GM21360 (cell line): ENCODE measurements around the gene NGRN.

Experiments used
- ATAC-seq: cut with Tn5 transposase; IDR thresholded peaks from one replicate; pipeline ENCODE4 v1.9.1; 2021; ENCODE audit warnings: mild to moderate bottlenecking, moderate library complexity; ENCODE audit not compliant: unreplicated experiment

Gene NGRN, protein sequence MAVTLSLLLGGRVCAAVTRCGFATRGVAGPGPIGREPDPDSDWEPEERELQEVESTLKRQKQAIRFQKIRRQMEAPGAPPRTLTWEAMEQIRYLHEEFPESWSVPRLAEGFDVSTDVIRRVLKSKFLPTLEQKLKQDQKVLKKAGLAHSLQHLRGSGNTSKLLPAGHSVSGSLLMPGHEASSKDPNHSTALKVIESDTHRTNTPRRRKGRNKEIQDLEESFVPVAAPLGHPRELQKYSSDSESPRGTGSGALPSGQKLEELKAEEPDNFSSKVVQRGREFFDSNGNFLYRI

DNA sequence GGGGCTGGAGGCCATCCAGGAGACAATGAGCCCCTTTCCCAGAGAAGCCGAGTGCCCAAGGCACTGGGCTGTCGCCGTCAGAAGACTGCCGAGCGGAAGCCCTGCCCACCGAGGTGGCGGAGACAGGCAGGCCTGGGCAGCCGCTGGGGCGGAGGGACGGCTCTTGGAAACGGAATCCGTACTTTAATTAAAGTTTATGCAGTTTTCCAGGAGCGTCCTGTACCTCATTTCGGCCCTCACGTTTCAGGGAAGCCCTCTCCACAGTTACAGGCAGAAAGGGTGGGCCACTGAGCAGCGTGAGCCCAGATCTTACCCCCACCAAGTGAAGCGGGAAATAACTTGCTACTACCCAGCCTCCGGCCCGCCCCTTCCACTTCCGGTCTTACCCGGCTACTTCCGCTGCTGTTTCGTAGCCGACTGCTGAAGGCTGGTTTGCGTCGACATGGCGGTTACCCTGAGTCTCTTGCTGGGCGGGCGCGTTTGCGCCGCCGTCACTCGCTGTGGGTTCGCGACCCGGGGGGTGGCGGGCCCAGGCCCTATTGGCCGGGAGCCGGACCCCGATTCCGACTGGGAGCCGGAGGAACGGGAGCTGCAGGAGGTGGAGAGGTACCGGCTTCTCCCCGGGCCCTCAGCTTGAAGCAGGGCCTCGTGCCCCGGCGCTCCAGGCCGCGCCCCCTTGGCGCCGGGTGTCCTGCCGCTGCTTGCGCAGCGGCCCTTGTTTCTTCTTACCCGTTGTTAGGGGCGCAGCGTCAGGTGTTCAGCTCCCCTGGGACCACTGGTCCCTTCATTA is at the start of gene NGRN:
Gene NGRN, plus strand, starts transcription at position 402 of the 790 bp plus-strand sequence. Its CDS starts 41 bp downstream, at position 443.
- peak; percentile 77 for ATAC-seq

DNA sequence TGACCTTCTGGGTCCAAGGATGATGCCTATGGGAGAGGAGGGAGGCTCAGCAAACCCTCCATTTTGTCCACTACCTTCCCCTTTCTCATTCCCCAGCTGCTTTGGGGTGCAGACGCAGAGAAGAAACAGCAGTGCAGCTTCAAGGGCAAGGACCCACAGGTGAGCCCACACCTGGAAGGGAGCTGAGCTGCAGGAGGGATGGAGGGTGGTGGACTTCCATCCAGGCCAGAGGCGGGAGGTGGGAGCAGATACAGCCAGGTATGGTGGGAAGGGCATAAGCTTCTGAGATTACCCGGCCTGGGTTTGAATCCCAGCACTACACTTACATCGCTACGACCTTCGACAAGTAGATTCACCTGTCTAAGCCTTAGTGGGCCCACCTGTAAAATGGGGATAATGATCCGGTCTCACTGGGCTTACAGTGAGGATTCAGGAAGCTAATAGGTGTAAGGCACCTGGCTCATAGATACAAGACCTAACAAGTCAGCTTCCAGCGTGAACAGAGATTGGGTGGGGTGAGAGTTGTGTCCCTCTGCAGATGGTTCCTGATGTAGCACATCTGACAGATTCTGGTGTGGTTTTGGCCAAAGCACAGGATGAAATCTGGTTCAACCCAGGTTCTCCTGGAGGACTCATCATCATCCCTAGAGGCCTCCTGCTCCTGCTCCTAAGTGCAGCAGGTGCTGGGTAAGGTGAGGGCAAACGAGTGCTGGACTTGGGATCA is 47.6 kb upstream of the NGRN start:
- ATAC-seq, result no peak

DNA sequence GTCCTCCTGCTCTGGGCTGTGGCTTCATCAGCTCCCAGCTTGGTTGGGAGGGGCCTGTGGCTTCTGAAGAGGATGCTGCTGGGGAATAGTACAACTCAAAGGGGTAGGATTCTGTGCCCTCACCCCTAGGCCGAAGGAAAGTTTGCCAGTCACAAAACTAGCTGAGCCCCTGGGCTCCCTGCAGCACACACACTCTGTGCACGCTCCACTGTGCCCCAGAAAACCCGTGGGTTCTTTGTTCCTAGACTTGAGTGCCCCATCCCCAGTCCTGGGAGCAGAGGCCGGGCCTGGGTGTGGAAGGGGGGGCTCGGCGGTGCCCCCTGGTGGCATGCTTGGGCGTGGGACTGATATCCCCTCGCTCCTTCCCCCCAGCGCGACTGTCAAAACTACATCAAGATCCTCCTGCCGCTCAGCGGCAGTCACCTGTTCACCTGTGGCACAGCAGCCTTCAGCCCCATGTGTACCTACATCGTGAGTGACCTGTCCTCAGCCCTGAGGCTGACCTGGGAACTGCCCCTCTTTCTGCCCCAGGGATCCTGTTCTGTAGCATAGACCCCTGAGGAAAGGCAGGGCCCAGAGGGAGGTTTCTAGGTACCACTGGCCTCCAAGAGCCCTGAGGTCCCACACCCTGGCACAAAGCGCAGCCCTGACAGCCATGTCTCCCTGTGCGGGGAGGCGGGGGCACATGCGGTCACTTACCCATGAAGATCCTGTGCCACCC is 45.9 kb upstream of the NGRN start:
- ATAC-seq, result no peak

DNA sequence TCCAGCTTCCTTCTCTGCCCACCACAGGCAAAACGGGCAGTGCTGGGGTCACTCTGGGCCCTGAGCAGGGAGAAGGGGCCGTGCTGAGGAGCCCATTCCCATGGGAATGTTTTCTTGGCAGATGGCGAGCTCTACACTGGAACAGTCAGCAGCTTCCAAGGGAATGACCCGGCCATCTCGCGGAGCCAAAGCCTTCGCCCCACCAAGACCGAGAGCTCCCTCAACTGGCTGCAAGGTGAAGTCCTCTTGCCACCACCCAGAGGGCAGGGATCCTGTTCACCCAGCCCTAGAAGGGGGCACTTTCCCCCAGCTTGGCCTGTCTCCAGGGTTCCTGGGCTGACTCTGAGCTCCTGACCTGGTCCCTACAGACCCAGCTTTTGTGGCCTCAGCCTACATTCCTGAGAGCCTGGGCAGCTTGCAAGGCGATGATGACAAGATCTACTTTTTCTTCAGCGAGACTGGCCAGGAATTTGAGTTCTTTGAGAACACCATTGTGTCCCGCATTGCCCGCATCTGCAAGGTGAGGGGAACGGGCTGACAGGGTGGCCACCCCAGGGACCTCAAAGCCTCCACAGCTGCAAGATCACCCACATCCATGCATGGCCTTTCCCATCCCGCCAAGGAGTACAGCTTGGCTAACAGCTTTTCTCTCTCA is 44.1 kb upstream of the NGRN start:
- peak; percentile 51 for ATAC-seq

DNA sequence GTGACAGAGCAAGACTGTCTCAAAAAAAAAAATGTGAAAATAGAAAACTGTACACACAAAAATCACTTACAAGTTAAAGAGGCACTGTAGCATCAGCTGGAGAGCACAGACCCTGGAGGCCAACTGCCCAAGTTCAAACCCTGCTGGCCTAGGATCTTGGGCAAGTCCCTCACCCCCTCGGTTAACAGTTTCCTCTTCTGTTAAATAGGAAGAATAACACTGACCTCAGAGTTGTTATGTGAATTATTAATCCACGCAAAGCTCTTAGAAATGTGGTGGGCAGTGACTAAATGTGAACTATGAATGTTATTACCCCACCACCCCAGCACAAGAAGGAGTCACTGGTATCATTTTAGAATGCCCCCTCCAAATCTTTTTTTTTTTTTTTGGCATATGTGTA is 42.9 kb upstream of the NGRN start:
- no peak for ATAC-seq

DNA sequence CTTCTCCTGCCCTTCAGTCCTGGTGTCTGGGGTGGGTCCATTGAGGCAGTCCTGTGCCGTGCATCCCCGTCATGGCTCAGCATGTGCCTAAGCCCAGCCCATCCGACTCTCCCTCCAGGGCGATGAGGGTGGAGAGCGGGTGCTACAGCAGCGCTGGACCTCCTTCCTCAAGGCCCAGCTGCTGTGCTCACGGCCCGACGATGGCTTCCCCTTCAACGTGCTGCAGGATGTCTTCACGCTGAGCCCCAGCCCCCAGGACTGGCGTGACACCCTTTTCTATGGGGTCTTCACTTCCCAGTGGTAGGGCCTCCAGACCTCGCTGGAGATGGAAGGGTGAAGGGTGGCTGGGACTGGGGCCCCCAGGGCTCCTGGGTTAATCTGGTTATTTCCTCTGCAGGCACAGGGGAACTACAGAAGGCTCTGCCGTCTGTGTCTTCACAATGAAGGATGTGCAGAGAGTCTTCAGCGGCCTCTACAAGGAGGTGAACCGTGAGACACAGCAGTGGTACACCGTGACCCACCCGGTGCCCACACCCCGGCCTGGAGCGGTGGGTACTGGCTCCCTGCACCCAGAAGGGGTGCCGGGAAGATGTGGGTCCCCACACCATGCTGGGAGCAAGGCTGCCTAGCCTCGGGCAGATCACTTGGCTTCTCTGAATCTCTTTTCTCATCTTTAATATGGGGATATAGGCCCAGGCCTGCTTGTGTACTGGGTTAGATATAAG is 41.9 kb upstream of the NGRN start:
- ATAC-seq, result no peak

DNA sequence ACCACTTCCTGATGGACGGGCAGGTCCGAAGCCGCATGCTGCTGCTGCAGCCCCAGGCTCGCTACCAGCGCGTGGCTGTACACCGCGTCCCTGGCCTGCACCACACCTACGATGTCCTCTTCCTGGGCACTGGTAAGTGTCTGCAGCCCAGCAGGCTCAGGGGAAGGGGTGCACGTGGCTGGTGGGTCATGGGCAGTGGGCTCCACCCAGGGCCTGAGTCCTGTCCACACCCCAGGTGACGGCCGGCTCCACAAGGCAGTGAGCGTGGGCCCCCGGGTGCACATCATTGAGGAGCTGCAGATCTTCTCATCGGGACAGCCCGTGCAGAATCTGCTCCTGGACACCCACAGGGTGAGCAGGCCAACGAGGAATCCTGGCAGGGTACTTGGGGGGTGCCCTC is 40.4 kb upstream of the NGRN start:
- ATAC-seq, result no peak

DNA sequence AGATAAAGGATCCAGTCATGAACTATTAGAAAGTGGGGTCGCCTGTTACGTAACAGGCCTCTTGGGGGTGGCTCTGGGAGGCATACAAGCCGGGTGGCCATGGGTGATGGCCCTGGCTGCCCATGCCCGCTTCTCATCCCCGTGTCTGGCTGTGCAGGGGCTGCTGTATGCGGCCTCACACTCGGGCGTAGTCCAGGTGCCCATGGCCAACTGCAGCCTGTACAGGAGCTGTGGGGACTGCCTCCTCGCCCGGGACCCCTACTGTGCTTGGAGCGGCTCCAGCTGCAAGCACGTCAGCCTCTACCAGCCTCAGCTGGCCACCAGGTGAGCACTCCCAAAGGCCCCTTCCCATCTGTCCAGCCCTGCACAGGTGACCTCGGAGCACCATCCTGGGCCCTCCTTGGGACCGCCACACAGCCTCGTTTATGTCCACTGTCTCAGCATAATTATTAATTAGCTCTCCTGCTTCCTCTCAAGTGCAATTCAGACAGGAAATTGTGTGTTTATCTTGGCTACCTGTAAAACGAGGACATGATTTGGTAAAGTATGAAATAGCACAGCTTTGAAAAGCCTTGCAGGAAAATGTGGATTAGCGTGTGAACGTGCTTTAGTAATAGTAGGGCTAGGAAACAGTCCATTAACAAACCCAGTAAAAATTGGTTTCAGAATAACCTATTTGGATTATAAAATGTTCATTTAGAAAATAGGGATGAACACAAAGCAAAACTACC is 39.8 kb upstream of the NGRN start:
- ATAC-seq, result no peak

DNA sequence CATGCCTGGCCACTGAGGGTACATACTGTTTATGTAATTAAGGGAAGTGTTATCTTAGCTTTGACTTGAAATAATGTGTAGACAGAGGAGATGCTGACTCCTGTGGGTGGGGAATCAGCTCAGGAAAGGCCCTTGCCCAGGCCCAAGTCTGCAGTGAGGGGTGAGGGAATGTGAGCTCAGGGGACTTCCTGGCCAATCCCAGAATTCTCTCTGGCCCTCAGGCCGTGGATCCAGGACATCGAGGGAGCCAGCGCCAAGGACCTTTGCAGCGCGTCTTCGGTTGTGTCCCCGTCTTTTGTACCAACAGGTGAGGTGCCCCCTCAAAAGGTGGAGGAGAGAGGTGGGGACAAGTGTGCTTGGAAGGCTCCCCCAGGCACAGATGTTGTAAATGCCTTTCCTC is 38.1 kb upstream of the NGRN start:
- ATAC-seq, result no peak

DNA sequence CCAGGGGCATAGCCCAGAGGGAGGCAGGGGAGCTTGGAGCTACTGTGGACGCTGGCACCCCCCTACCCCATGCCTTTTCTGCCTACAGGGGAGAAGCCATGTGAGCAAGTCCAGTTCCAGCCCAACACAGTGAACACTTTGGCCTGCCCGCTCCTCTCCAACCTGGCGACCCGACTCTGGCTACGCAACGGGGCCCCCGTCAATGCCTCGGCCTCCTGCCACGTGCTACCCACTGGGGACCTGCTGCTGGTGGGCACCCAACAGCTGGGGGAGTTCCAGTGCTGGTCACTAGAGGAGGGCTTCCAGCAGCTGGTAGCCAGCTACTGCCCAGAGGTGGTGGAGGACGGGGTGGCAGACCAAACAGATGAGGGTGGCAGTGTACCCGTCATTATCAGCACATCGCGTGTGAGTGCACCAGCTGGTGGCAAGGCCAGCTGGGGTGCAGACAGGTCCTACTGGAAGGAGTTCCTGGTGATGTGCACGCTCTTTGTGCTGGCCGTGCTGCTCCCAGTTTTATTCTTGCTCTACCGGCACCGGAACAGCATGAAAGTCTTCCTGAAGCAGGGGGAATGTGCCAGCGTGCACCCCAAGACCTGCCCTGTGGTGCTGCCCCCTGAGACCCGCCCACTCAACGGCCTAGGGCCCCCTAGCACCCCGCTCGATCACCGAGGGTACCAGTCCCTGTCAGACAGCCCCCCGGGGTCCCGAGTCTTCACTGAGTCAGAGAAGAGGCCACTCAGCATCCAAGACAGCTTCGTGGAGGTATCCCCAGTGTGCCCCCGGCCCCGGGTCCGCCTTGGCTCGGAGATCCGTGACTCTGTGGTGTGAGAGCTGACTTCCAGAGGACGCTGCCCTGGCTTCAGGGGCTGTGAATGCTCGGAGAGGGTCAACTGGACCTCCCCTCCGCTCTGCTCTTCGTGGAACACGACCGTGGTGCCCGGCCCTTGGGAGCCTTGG is 37.4 kb upstream of the NGRN start:
- no peak for ATAC-seq

DNA sequence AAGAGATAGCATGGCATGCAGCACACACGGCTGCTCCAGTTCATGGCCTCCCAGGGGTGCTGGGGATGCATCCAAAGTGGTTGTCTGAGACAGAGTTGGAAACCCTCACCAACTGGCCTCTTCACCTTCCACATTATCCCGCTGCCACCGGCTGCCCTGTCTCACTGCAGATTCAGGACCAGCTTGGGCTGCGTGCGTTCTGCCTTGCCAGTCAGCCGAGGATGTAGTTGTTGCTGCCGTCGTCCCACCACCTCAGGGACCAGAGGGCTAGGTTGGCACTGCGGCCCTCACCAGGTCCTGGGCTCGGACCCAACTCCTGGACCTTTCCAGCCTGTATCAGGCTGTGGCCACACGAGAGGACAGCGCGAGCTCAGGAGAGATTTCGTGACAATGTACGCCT is 36.5 kb upstream of the NGRN start:
- ATAC-seq, result no peak

DNA sequence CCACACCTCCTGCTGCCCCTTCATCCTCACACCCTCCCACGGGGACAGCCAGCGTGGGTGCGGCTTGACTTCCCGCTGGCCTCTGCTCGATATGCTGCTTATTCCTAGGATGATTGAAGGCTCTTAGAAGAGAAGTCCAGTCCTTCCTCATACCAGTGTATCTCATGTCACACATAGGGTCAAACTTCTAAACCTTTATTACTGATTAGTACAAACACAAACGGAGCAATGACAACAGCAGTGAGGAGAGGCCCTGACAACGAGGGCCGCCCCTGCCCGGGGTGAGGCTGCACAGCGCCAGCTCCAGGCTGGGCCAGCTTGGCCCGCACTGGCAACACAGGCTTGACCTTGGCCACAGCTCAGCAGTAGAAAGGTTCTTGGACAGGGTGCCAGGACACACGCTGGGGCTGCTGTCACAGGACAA is 35.4 kb upstream of the NGRN start:
- ATAC-seq, result no peak

DNA sequence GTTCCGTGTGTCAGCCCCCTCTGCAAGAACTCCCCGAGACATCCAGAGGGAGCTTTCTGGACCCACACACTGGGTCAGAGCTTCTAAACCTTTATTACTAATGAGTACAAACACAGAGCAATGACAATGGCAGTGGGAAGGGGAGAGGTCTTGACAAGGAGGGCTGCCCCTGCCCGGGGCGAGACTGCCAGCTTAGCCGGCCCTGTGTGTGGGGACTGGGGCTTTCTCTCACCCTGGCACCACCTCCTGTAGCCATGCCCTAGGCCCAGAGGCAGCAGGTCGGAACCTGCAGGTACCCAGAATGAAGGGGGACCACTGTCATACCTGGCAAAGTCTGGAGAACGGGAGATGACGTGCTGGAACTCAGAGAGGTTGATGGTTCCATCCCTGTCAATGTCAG is 34.9 kb upstream of the NGRN start:
- ATAC-seq, result no peak

DNA sequence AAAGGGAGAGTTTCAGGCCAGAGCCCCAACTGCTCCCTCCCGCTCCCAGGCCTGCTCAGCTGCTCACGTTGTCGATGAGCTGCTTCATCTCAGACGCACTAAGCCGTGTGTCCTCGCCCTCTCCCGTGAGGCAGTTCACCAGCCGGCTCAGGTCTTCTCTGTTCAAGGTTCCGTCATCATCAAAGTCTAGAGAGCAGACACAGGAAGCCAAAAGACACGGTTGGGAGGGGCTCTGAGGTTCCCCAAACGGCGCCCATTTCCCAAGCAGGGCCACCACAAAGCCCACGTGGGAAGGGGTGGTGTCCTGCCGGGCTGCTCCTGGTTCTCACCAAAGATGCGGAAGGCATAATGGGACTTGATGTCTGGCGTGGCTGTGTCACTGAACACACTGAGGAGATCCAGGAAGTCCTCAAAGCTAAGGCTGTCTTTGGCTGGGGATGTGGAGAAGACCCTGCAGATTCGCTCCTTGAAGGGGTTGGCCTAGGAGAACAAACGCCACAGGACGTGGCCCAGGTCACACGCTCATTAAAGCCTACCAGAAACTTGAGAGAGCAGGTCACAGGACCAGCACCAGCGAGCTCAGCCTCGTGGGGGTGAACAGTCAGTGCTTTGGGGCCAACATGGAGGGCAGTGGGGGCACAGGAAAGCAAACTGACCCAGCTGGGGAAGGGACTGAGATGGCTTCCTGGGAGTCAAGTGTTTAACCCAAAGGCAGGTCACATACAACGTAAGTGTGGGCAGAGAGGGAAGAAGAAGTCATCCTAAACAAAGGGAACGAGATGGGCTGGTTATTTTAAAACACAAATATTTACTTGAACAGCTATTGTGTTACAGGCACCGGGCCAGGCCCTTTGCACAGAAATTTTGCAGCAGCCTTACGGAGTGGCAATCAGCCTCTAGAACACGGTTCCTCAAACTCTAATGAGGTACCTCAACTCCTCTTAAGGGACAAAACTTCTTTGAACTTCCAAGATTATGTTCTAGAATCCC is 34.1 kb upstream of the NGRN start:
- no peak for ATAC-seq

DNA sequence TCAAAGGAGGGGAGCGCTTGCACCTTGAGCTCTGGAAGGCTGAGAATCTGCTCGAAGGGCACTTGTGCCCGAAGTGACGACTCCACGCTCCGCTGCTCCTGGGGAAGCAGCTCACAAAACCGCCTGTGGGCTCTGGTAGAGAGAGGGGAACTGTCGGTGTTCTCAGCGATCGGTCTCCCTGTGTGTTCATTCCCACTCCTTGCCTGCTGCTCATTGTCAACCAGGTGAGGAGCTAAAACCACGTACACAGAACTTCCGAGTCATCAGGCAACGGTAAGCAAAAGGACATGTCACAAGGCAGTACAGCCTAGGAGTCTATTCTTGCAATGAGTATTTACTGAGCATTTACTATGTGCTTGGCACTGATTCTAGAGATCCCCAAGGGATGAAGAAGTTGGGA is 33.3 kb upstream of the NGRN start:
- no peak for ATAC-seq

DNA sequence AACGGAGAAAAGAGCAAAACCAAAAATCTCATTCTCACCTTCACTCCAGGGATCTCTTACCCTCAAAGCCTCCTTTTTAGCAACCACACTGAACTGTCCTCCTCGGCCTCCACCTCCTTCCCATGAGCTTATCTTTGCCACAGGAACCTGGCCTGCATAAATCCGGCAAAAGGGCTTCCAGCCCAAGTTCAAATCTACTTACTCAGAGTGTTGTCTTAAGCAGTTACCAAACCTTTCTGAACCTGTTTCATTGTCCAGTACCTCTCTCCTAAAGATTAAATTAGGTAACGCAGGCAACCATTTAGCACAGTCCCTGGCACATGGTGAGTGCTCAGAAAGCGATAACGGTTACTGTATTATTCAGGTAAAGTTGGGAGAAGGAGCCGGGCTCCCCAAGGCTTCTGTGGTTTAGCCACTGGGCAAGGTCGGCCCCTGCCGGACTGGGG is 32.5 kb upstream of the NGRN start:
- ATAC-seq, result no peak
